Measurements from ENCODE around the gene SHC3. TPM values are rescaled to one million over a fixed set of nuclear protein-coding genes. Genes with fewer than 3 reads are reported as not detected.

The SHC3 gene
- total RNA-seq, 4 donors from 2014 or later, result 0.38 to 9.3 (median 4.4) TPM

DNA sequence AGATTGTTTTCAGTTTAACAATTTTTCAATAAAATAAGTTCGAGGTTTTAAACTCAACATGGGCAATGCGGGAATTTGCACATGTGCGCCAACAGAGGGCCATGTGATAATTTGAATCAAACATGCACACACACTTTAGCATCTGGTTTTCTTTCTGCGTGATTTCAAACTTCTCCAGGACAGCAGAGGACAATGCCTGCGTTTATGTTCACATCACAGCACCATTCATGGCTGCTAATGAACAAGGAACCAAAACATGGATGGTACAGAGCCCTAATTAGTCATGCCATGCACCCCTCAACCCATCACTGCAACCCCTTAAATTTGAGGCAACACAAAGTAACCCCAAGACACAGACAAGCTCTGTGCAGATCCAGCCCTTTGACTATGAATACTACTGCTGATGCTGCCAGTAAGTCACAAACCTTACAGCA, 2.8 kb downstream of the SHC3 start:
- WGBS, 2 donors, result 90 to 94% methylated on average over 5 of the region's 5 CpGs
- peaks cover 0 to 68% (median 10%) of the 10 kb centered on the region in 4 donors for H3K27me3 ChIP-seq
- H3K9me3 ChIP-seq, result no peaks in the 10 kb centered on the region
- H3K36me3 ChIP-seq, result no peaks in the 10 kb centered on the region
- H3K4me1 ChIP-seq, result peaks cover 22 to 49% (median 26%) of the 10 kb centered on the region in 3 donors
- DNase-seq, result no peak
- peak overlapping the region in 1 of 4 donors; percentile 78 for H3K4me3 ChIP-seq
- intact Hi-C loops (cut with DNase I), result no loop called here
- TF ChIP-seq, protein P1, sequence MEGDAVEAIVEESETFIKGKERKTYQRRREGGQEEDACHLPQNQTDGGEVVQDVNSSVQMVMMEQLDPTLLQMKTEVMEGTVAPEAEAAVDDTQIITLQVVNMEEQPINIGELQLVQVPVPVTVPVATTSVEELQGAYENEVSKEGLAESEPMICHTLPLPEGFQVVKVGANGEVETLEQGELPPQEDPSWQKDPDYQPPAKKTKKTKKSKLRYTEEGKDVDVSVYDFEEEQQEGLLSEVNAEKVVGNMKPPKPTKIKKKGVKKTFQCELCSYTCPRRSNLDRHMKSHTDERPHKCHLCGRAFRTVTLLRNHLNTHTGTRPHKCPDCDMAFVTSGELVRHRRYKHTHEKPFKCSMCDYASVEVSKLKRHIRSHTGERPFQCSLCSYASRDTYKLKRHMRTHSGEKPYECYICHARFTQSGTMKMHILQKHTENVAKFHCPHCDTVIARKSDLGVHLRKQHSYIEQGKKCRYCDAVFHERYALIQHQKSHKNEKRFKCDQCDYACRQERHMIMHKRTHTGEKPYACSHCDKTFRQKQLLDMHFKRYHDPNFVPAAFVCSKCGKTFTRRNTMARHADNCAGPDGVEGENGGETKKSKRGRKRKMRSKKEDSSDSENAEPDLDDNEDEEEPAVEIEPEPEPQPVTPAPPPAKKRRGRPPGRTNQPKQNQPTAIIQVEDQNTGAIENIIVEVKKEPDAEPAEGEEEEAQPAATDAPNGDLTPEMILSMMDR (IDR thresholded peaks at IDR 0.05), result no peak
- no peak for TF ChIP-seq POLR2A (IDR thresholded peaks at IDR 0.05)
- H3K27ac ChIP-seq, result no peak overlapping the region

DNA sequence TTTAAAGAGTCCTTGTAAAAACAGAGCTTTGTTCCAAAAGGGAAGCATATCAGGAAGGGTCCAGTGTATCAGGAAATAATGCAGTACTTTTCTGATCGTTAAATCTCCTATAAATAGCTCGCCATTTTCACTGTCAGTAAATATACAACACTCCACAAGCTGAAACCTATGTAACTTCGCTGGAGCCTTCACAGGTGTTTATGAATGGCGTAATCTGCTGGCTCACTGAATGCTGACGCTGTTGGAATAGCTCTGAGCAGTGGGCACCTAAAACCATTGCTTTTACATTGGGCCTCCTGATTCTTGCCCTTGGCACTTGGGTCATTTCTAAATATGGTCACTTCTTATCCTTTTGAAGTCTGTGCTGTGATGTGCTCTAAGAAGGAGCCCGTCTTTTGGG, 4.3 kb downstream of the SHC3 start:
- H3K27ac ChIP-seq, result no peak overlapping the region
- H3K4me1 ChIP-seq, result peaks cover 14 to 43% (median 16%) of the 10 kb centered on the region in 3 donors
- intact Hi-C loops (cut with DNase I), result no loop called here
- H3K36me3 ChIP-seq, result no peaks in the 10 kb centered on the region
- no peaks in the 10 kb centered on the region for H3K9me3 ChIP-seq
- no peak for DNase-seq
- no peak overlapping the region for H3K4me3 ChIP-seq
- H3K27me3 ChIP-seq, result peaks cover 0 to 68% (median 10%) of the 10 kb centered on the region in 4 donors
- TF ChIP-seq, protein P1 (IDR thresholded peaks at IDR 0.05), result no peak
- TF ChIP-seq POLR2A (IDR thresholded peaks at IDR 0.05), result no peak
- 72 to 74% methylated on average over 5 to 6 of the region's 6 CpGs for WGBS, 2 donors

DNA sequence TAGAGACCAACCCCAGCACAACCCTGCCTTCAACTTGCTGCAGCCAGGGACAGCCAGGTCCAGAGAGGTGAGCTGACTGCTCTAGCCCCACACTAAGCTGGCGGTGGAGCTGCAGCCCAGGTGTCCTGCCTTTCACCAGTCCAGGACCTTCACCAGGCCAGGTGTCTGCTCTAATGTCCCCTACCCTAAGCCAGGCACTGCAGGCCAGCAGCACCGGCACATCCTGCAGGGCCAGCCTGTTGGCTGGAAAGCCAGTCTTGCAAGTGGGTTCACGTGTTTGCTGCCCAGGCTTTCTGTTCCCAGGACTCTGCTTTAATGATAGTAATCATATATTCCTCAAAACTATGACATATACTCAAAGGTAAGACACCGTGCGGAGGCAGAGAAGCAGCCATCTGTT, 5.5 kb downstream of the SHC3 start:
- H3K4me3 ChIP-seq, result no peak overlapping the region
- DNase-seq, result no peak
- H3K4me1 ChIP-seq, result peaks cover 7 to 40% (median 7%) of the 10 kb centered on the region in 3 donors
- no peak for TF ChIP-seq POLR2A (IDR thresholded peaks at IDR 0.05)
- TF ChIP-seq, protein P1 (IDR thresholded peaks at IDR 0.05), result no peak
- no peak overlapping the region for H3K27ac ChIP-seq
- no peaks in the 10 kb centered on the region for H3K9me3 ChIP-seq
- no peaks in the 10 kb centered on the region for H3K36me3 ChIP-seq
- intact Hi-C loops (cut with DNase I), result no loop called here
- WGBS, 2 donors, result 85 to 100% methylated on average over 2 to 4 of the region's 5 CpGs
- H3K27me3 ChIP-seq, result peaks cover 0 to 58% (median 5%) of the 10 kb centered on the region in 4 donors

DNA sequence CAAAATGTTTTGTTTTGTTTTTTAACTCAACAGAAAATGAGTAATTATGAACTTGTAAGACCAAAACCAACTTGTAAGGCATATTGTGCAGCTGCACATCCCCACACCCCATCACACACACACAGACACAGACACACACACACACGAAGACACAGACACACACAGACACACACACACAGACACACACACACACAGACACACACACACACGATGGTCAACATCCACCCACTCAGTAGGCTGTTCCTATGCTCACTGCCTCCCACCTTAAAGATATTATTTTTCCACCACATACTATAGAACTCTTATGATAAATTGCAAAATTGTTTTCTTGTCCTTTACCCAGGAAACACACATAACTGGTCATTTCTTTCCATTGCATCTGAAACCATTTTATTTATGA, 6.2 kb downstream of the SHC3 start:
- whole genome bisulfite sequencing, 2 donors, result 31 to 49% methylated on average over 2 of the region's 2 CpGs
- peaks cover 0 to 33% (median 5%) of the 10 kb centered on the region in 3 donors for H3K4me1 ChIP-seq
- peaks cover 0 to 51% (median 3%) of the 10 kb centered on the region in 4 donors for H3K27me3 ChIP-seq
- H3K4me3 ChIP-seq, result no peak overlapping the region
- no peaks in the 10 kb centered on the region for H3K36me3 ChIP-seq
- H3K27ac ChIP-seq, result no peak overlapping the region
- no peaks in the 10 kb centered on the region for H3K9me3 ChIP-seq
- TF ChIP-seq, protein P1 (IDR thresholded peaks at IDR 0.05), result no peak
- no peak for TF ChIP-seq POLR2A (IDR thresholded peaks at IDR 0.05)
- intact Hi-C loops (cut with DNase I), result no loop called here
- DNase-seq, result no peak

DNA sequence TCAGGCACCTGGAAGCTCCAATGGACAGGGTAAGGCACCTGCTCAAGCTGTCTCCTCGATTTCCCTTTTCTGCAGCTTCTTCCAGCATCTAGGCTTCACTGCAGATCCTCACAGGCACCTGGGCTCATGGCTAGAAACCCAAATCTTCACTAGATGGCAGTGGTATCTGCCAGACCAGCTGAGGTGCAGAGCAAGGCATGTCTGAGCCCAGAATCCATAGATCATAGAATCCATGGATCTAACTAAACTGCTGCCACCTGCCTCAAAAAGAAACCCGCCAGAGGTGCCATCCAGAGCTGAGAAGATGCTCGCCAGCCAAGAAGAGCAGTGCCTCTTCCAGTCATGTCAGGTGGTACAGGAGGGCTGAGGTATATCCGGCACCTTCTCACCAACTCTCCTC, 6.9 kb downstream of the SHC3 start:
- Histone ChIP-seq H3K27ac (no peak overlapping the region), H3K27me3 (peaks cover 0 to 44% (median 2%) of the 10 kb centered on the region in 4 donors), H3K4me3 (no peak overlapping the region), H3K4me1 (peaks cover 0 to 27% (median 3%) of the 10 kb centered on the region in 3 donors), H3K9me3 (no peaks in the 10 kb centered on the region), H3K36me3 (no peaks in the 10 kb centered on the region)
- intact Hi-C loops (cut with DNase I), result no loop called here
- TF ChIP-seq POLR2A (IDR thresholded peaks at IDR 0.05), result no peak
- TF ChIP-seq, protein P1 (IDR thresholded peaks at IDR 0.05), result no peak
- WGBS, 2 donors, result 46 to 63% methylated on average over 2 to 4 of the region's 4 CpGs
- DNase-seq, result no peak

Data from esophagus squamous epithelium (tissue), 5 donors.